Stomach (tissue), 19 donors: ENCODE data around the gene EZH2. TPM values are rescaled to one million over a fixed set of nuclear protein-coding genes. Genes with fewer than 3 reads are reported as not detected.
A peak's percentile ranks its signal among the peaks of the same experiment; 100 is the strongest.

ENCODE experiments used
- DNase-seq, 2 donors: peaks; one replicate each; pipeline versions ENCODE4 v3.0.0 to v3.0.0-alpha.2; 2013 to 2019
- H3K27ac ChIP-seq, 5 donors: fragments of 200-600 bp in 4 of 5; sonication (generic) in 4 of 5; one replicate each; pipeline ENCODE4 v1.5.1; 2013 to 2019; ENCODE audit warnings: mild to moderate bottlenecking in 1 of 5, moderate library complexity in 1 of 5
- H3K27me3 ChIP-seq, 3 donors: fragments of 200-600 bp; sonication (generic); one replicate each; pipeline ENCODE4 v1.5.1; 2017 to 2019; ENCODE audit warnings: mixed run types in 1 of 3
- H3K36me3 ChIP-seq, 4 donors: fragments of 200-600 bp; sonication (generic); 1 replicate in 3 of 4; 2 replicates in 1 of 4; pipeline ENCODE4 v1.5.1; 2016 to 2019
- H3K4me1 ChIP-seq, 4 donors: fragments of 200-600 bp; sonication (generic); one replicate each; pipeline ENCODE4 v1.5.1; 2016 to 2019
- H3K4me3 ChIP-seq, 4 donors: fragments of 200-600 bp; sonication (generic) in 3 of 4; one replicate each; pipeline ENCODE4 v1.5.1; 2016 to 2019; ENCODE audit warnings: mild to moderate bottlenecking in 1 of 4
- H3K9me3 ChIP-seq, 4 donors: fragments of 200-600 bp; sonication (generic); one replicate each; pipeline ENCODE4 v1.5.1; 2016 to 2019
- CTCF ChIP-seq, 7 experiments: fragments of 450-650 bp in 4 of 7; fragments of 200-600 bp in 3 of 7; sonication (generic) in 3 of 7; IDR thresholded peaks; one replicate each; pipeline ENCODE4 v1.5.1; 2016 to 2019; ENCODE audit warnings: antibody characterized with exemption in 7 of 7, control low read depth in 2 of 7, mild to moderate bottlenecking in 1 of 7
- EP300 ChIP-seq: sonication (generic); formaldehyde crosslinking; IDR thresholded peaks from one replicate; pipeline ENCODE4 v1.6.1; 2017; ENCODE audit warnings: antibody characterized with exemption
- POLR2A ChIP-seq, 4 donors: fragments of 450-650 bp; IDR thresholded peaks; one replicate each; pipeline ENCODE4 v1.6.1; 2016; ENCODE audit warnings: antibody characterized with exemption in 4 of 4, control low read depth in 2 of 4, mild to moderate bottlenecking in 1 of 4, moderate library complexity in 1 of 4
- POLR2AphosphoS5 ChIP-seq, 3 donors: sonication (generic); formaldehyde crosslinking; IDR thresholded peaks; one replicate each; pipeline ENCODE4 v1.6.1; 2016; ENCODE audit warnings: antibody characterized with exemption in 3 of 3
- WGBS, 5 donors: extraction: QIAGEN DNeasy Blood & Tissue Kit in 3 of 5; methylation state at CpG; one replicate each; pipeline versions ENCODE4 v1.1.5 to v1.1.7; 2013 to 2018; 5-methylcytosine and 5-hydroxymethylcytosine counted together
- intact Hi-C: fragments of 100-400 bp; cut with DNase I; formaldehyde crosslinking; loops from one replicate; pipeline ENCODE4 v1.15.1; 2023; ENCODE audit warnings: low total_unique reads
- long read RNA-seq, 10 donors: transcript quantifications; one replicate each; lab custom pipeline, GENCODE V29; 2026
- polyA plus RNA-seq, 3 donors: library from polyadenylated mRNA; stranded (reverse); fragments of 200-250 nt; gene quantifications; one replicate each; pipeline ENCODE4 v1.2.3, GENCODE V29; 2013
- total RNA-seq, 5 donors: library from RNA; depleted of rRNA; stranded (reverse); fragments of >200 nt; gene quantifications; one replicate each; pipeline versions ENCODE4 v1.1.0 to v1.2.3, GENCODE V29; 2014 to 2016
- donor health status: healthy with polysubstance abuse.
- donor health status: Bipolar disorder and iron deficiency.
- donor health status: healthy.

EZH2 gene
- total RNA-seq (10 to 100 TPM in 2 of 5 donors, 1 to 10 TPM in 1, under 1 TPM in 2; under 0.01 to 12.9 (median 5.5) TPM), polyA plus RNA-seq (10 to 100 TPM in 1 of 3 donors, 1 to 10 TPM in 2; 2.9 to 10.1 (median 3.7) TPM)
- long read RNA-seq, donor 1, partial matches to known transcripts, result 0 of 2 reads
- long read RNA-seq, donor 1, other reads (novel, unspliced or antisense), result 0 of 2 reads
- long read RNA-seq, donor 2, partial matches to known transcripts, result 6 of 8 reads
- long read RNA-seq, donor 2, other reads (novel, unspliced or antisense), result 0 of 8 reads
- long read RNA-seq, donor 3, partial matches to known transcripts, result 10 of 10 reads
- long read RNA-seq, donor 3, other reads (novel, unspliced or antisense), result 0 of 10 reads
- long read RNA-seq, donor 4, partial matches to known transcripts, result 0 of 1 reads
- long read RNA-seq, donor 4, other reads (novel, unspliced or antisense), result 0 of 1 reads
- long read RNA-seq, donor 5, partial matches to known transcripts, result 0 of 2 reads
- long read RNA-seq, donor 5, other reads (novel, unspliced or antisense), result 0 of 2 reads
- long read RNA-seq, donor 6, transcript EZH2-203 (20 exons, 2,591 nt), result major isoform, 5 of 42 reads
- long read RNA-seq, donor 6, partial matches to known transcripts, result 36 of 42 reads
- long read RNA-seq, donor 6, other reads (novel, unspliced or antisense), result 0 of 42 reads
- long read RNA-seq, donor 7, partial matches to known transcripts, result 0 of 2 reads
- long read RNA-seq, donor 7, other reads (novel, unspliced or antisense), result 0 of 2 reads
- long read RNA-seq, donor 8, partial matches to known transcripts, result 5 of 7 reads
- long read RNA-seq, donor 8, other reads (novel, unspliced or antisense), result 0 of 7 reads
- long read RNA-seq, donor 9, partial matches to known transcripts, result 5 of 6 reads
- long read RNA-seq, donor 9, other reads (novel, unspliced or antisense), result 0 of 6 reads
- long read RNA-seq, donor 10, result 0 reads

GRCh38 chr7:148884049-148884298 is at the start of gene EZH2:
TSS of gene EZH2 (minus strand) at chr7:148884291. CDS start at chr7:148847298, 36,993 bp downstream.
- intact Hi-C loops, result loop anchor here (10.0 kb wide), 1 partner anchor 71 kb away; no protein-coding TSS in a partner anchor
- Histone ChIP-seq H3K4me1 (peaks cover 5 to 14% (median 9%) of the 10 kb centered on the region in 4 donors), H3K36me3 (no peaks in the 10 kb centered on the region), H3K9me3 (no peaks in the 10 kb centered on the region), H3K27ac (peak within 1 kb of the TSS; percentile 90 to 97 (median 96)), H3K27me3 (peaks cover 0 to 4% (median 0%) of the 10 kb centered on the region in 3 donors), H3K4me3 (peak within 1 kb of the TSS; percentile 87 to 99 (median 96))
- TF ChIP-seq POLR2AphosphoS5 (IDR thresholded peaks at IDR 0.05), result no peak
- no peak for TF ChIP-seq POLR2A (IDR thresholded peaks at IDR 0.05)
- no peak for TF ChIP-seq EP300
- TF ChIP-seq CTCF (IDR thresholded peaks at IDR 0.05), result no peak
- DNase-seq, result no peak
- 0 to 1% (median 1%) methylated on average over 12 to 50 of the region's 50 CpGs; no CpG with 5 or more reads in 2 of the 5 donors for WGBS, 5 donors

- intact Hi-C loops, result no loop called here
- no peak overlapping the region for H3K4me3 ChIP-seq
- H3K4me1 ChIP-seq, result no peaks in the 10 kb centered on the region
- no peak overlapping the region for H3K27ac ChIP-seq
- H3K27me3 ChIP-seq, result no peaks in the 10 kb centered on the region
- no peak for DNase-seq
- H3K9me3 ChIP-seq, result no peaks in the 10 kb centered on the region
- H3K36me3 ChIP-seq, result no peaks in the 10 kb centered on the region
- WGBS, 5 donors, result 80 to 91% (median 88%) methylated on average over 5 of the region's 5 CpGs
- TF ChIP-seq CTCF (IDR thresholded peaks at IDR 0.05) (no peak), EP300 (no peak), POLR2A (IDR thresholded peaks at IDR 0.05) (no peak), POLR2AphosphoS5 (IDR thresholded peaks at IDR 0.05) (no peak)
Measured at GRCh38 chr7:148931470-148931869, 47.4 kb upstream of the EZH2 start.

- Histone ChIP-seq H3K27ac (no peak overlapping the region), H3K9me3 (no peaks in the 10 kb centered on the region), H3K36me3 (no peaks in the 10 kb centered on the region), H3K4me1 (no peaks in the 10 kb centered on the region), H3K27me3 (no peaks in the 10 kb centered on the region), H3K4me3 (no peak overlapping the region)
- no peak for DNase-seq
- TF ChIP-seq POLR2AphosphoS5 (IDR thresholded peaks at IDR 0.05) (no peak), CTCF (IDR thresholded peaks at IDR 0.05) (no peak), POLR2A (IDR thresholded peaks at IDR 0.05) (no peak), EP300 (no peak)
- WGBS, 5 donors, result 77 to 87% (median 82%) methylated on average over 10 of the region's 10 CpGs
- intact Hi-C loops, result no loop called here
Measured at GRCh38 chr7:148930335-148930734, 46.2 kb upstream of the EZH2 start.

- intact Hi-C loops, result no loop called here
- 86 to 99% (median 94%) methylated on average over 6 of the region's 6 CpGs for WGBS, 5 donors
Measured at GRCh38 chr7:148929176-148929575, 45.1 kb upstream of the EZH2 start.

More at GRCh38 chr7:148929176-148929575, 45.1 kb upstream of the EZH2 start:
- TF ChIP-seq POLR2A (IDR thresholded peaks at IDR 0.05), result no peak
- no peak for TF ChIP-seq EP300
- TF ChIP-seq POLR2AphosphoS5 (IDR thresholded peaks at IDR 0.05), result no peak
- TF ChIP-seq CTCF (IDR thresholded peaks at IDR 0.05), result no peak
- Histone ChIP-seq H3K27ac (no peak overlapping the region), H3K4me1 (no peaks in the 10 kb centered on the region), H3K36me3 (no peaks in the 10 kb centered on the region), H3K9me3 (no peaks in the 10 kb centered on the region), H3K27me3 (no peaks in the 10 kb centered on the region), H3K4me3 (no peak overlapping the region)
- DNase-seq, result no peak
